GM23338 (cell line): Measurements from ENCODE around the gene JAK3. TPM values are rescaled to one million over a fixed set of nuclear protein-coding genes. Genes with fewer than 3 reads are reported as not detected.

Source experiments
- ATAC-seq: fragments of 200-7000 bp; cut with Tn5 transposase; 3 replicates; pipeline ENCODE4 v1.9.1; 2020
- DNase-seq: peaks from one replicate; pipeline ENCODE4 v3.0.0-alpha.2; 2015; ENCODE audit warnings: low spot score
- H2AFZ ChIP-seq: fragments of 200-600 bp; sonication (generic); 2 replicates; pipeline ENCODE4 v1.8.0; 2016; ENCODE audit warnings: antibody characterized with exemption, mild to moderate bottlenecking, moderate library complexity
- H3F3A ChIP-seq: fragments of 200-600 bp; sonication (generic); replicated peaks from 2 replicates; pipeline ENCODE4 v1.8.0; 2017; ENCODE audit warnings: antibody characterized with exemption, mixed run types, low read depth
- H3K27ac ChIP-seq: fragments of 200-600 bp; sonication (generic); 2 replicates; pipeline ENCODE4 v1.6.1; 2016; ENCODE audit warnings: low read depth
- H3K27me3 ChIP-seq: fragments of 200-600 bp; sonication (generic); 2 replicates; pipeline ENCODE4 v1.8.0; 2016; ENCODE audit warnings: mild to moderate bottlenecking, mixed run types, moderate library complexity; ENCODE audit not compliant: insufficient read depth
- H3K36me3 ChIP-seq: fragments of 200-600 bp; sonication (generic); 2 replicates; pipeline ENCODE4 v1.8.0; 2016; ENCODE audit warnings: mild to moderate bottlenecking; ENCODE audit not compliant: insufficient read depth
- H3K4me1 ChIP-seq: fragments of 200-600 bp; sonication (generic); 2 replicates; pipeline ENCODE4 v1.8.0; 2016; ENCODE audit warnings: mild to moderate bottlenecking, moderate library complexity; ENCODE audit not compliant: insufficient read depth
- H3K4me2 ChIP-seq: fragments of 200-600 bp; sonication (generic); 2 replicates; pipeline ENCODE4 v1.7.1; 2017; ENCODE audit warnings: mixed run types
- H3K4me3 ChIP-seq: fragments of 200-600 bp; sonication (generic); 2 replicates; pipeline ENCODE4 v1.6.1; 2016; ENCODE audit warnings: mixed run types
- H3K79me2 ChIP-seq: fragments of 200-600 bp; sonication (generic); replicated peaks from 2 replicates; pipeline ENCODE4 v1.8.0; 2017; ENCODE audit warnings: mild to moderate bottlenecking; ENCODE audit not compliant: insufficient read depth
- H3K9me2 ChIP-seq: fragments of 200-600 bp; sonication (generic); 2 replicates; pipeline ENCODE4 v1.8.0; 2017; ENCODE audit not compliant: insufficient read depth
- H4K20me1 ChIP-seq: fragments of 200-600 bp; sonication (generic); replicated peaks from 2 replicates; pipeline ENCODE4 v1.8.0; 2017; ENCODE audit warnings: mild to moderate bottlenecking; ENCODE audit not compliant: insufficient read depth
- H3K27ac Mint-ChIP-seq: 2 replicates; pipeline ENCODE4 v1.8.0; 2020; ENCODE audit warnings: inconsistent platforms, mild to moderate bottlenecking, moderate library complexity, mixed read lengths
- H3K27me3 Mint-ChIP-seq: 3 replicates; pipeline ENCODE4 v1.8.0; 2022; ENCODE audit warnings: low read depth, mild to moderate bottlenecking, moderate library complexity, mixed read lengths, inconsistent platforms; ENCODE audit not compliant: insufficient read depth, poor library complexity
- H3K36me3 Mint-ChIP-seq: 3 replicates; pipeline ENCODE4 v1.8.0; 2021; ENCODE audit warnings: low read depth, mild to moderate bottlenecking, inconsistent platforms, moderate library complexity, mixed read lengths
- H3K4me1 Mint-ChIP-seq: 3 replicates; pipeline ENCODE4 v1.8.0; 2020; ENCODE audit warnings: mild to moderate bottlenecking, inconsistent platforms, mixed read lengths
- H3K4me3 Mint-ChIP-seq: 3 replicates; pipeline ENCODE4 v1.8.0; 2021; ENCODE audit warnings: moderate library complexity, mild to moderate bottlenecking, inconsistent platforms, mixed read lengths
- H3K9me3 Mint-ChIP-seq: 3 replicates; pipeline ENCODE4 v1.8.0; 2020; ENCODE audit warnings: moderate library complexity, mild to moderate bottlenecking, inconsistent platforms, mixed read lengths
- EZH2phosphoT487 ChIP-seq: fragments of 200-600 bp; sonication (generic); IDR thresholded peaks from one replicate; pipeline ENCODE4 v1.8.1; 2018; ENCODE audit warnings: antibody characterized with exemption; ENCODE audit not compliant: unreplicated experiment
- ZNF462 ChIP-seq: fragments of 250-450 bp; sonication (Bioruptor Pico); IDR thresholded peaks from 2 replicates; pipeline ENCODE4 v1.5.0; 2020; ENCODE audit warnings: mild to moderate bottlenecking, moderate library complexity
- polyA plus RNA-seq: library from polyadenylated mRNA; unstranded; fragments of >200 nt; fragmentation: Nextera tagmentation; extraction: Ambion mirVana; gene quantifications from 2 replicates; pipeline ENCODE4 v1.2.1, GENCODE V29; 2016
- total RNA-seq: library from RNA; depleted of rRNA; stranded (reverse); fragments of >200 nt; shearing (Covaris generic); gene quantifications from 2 replicates; pipeline ENCODE4 v1.2.3, GENCODE V29; 2014
- TF ChIP-seq, protein P1 (sequence below): IDR thresholded peaks from one replicate; pipeline ENCODE4 v1.6.1; 2018; ENCODE audit warnings: antibody characterized with exemption; ENCODE audit not compliant: unreplicated experiment
- TF ChIP-seq, protein P2 (sequence below): IDR thresholded peaks from 2 replicates; pipeline ENCODE4 v1.6.1; 2016; ENCODE audit warnings: antibody characterized with exemption

The JAK3 gene
- total and polyA plus RNA-seq, 2 experiments from 2014 or later: 2.9 to 5.4 TPM

GRCh38 chr19:17866964-17867486 lies 19.2 kb upstream of the JAK3 start (continued):
- TF ChIP-seq, protein P1, sequence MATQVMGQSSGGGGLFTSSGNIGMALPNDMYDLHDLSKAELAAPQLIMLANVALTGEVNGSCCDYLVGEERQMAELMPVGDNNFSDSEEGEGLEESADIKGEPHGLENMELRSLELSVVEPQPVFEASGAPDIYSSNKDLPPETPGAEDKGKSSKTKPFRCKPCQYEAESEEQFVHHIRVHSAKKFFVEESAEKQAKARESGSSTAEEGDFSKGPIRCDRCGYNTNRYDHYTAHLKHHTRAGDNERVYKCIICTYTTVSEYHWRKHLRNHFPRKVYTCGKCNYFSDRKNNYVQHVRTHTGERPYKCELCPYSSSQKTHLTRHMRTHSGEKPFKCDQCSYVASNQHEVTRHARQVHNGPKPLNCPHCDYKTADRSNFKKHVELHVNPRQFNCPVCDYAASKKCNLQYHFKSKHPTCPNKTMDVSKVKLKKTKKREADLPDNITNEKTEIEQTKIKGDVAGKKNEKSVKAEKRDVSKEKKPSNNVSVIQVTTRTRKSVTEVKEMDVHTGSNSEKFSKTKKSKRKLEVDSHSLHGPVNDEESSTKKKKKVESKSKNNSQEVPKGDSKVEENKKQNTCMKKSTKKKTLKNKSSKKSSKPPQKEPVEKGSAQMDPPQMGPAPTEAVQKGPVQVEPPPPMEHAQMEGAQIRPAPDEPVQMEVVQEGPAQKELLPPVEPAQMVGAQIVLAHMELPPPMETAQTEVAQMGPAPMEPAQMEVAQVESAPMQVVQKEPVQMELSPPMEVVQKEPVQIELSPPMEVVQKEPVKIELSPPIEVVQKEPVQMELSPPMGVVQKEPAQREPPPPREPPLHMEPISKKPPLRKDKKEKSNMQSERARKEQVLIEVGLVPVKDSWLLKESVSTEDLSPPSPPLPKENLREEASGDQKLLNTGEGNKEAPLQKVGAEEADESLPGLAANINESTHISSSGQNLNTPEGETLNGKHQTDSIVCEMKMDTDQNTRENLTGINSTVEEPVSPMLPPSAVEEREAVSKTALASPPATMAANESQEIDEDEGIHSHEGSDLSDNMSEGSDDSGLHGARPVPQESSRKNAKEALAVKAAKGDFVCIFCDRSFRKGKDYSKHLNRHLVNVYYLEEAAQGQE: no peak
- TF ChIP-seq, protein P2, sequence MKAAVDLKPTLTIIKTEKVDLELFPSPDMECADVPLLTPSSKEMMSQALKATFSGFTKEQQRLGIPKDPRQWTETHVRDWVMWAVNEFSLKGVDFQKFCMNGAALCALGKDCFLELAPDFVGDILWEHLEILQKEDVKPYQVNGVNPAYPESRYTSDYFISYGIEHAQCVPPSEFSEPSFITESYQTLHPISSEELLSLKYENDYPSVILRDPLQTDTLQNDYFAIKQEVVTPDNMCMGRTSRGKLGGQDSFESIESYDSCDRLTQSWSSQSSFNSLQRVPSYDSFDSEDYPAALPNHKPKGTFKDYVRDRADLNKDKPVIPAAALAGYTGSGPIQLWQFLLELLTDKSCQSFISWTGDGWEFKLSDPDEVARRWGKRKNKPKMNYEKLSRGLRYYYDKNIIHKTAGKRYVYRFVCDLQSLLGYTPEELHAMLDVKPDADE: no peak

DNA sequence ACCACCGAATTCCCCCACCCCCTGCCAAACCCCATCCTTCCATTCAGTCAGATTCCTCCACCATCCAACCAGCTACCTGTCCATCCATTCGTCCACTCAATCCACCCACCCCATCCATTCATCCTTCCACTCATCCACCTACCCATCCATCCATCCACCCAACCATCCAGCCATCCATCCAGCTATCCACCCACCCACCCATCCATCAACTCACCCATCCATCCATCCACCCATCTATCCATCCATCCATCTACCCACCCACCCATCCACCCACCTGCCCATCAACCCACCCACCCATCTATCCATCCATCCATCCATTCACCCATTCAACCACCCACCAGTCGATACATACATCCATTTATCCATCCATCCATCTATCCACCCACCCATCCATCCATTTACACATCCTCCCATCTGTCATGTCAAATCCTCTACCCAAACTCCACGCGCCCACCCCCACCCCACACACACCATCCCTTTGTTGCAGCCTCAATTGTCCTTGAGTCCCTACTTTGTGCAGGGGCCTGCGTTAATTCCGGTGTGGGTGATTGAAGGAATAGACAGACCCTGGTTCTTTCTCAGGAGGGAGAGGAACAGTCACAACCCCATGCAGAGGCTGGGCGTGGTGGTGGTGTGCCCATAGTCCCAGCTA lies 18.7 kb upstream of the JAK3 start:
- Histone ChIP-seq H3K4me2 (no peak overlapping the region), H3K79me2 (peaks cover 13% of the 10 kb centered on the region), H3K36me3 (peaks cover 23% of the 10 kb centered on the region), H3F3A (peaks cover 54% of the 10 kb centered on the region), H3K27me3 (peaks cover 19% of the 10 kb centered on the region), H3K4me1 (peaks cover 14% of the 10 kb centered on the region; the same call in 1 of the 2 replicates), H4K20me1 (peaks cover 32% of the 10 kb centered on the region), H2AFZ (no peak overlapping the region), H3K4me3 (no peak overlapping the region), H3K9me2 (no peaks in the 10 kb centered on the region), H3K27ac (no peak overlapping the region)
- Mint-ChIP-seq H3K4me3 (no peak overlapping the region), H3K9me3 (no peaks in the 10 kb centered on the region), H3K4me1 (peaks cover 18% of the 10 kb centered on the region), H3K36me3 (peaks cover 45% of the 10 kb centered on the region), H3K27me3 (peaks cover 48% of the 10 kb centered on the region), H3K27ac (no peak overlapping the region; the same call in 1 of the 2 replicates)
- ATAC-seq (no peak), DNase-seq (no peak)
- TF ChIP-seq ZNF462 (CRISPR knock-in tag) (no peak), EZH2phosphoT487 (no peak)
